ENCODE data around the gene ATAD3A.
"Not testable (repeated sequence)": the region's sequence is repeated elsewhere in the genome, so short reads cannot be mapped to it uniquely, and the experiment has no call there.

Gene ATAD3A

DNA sequence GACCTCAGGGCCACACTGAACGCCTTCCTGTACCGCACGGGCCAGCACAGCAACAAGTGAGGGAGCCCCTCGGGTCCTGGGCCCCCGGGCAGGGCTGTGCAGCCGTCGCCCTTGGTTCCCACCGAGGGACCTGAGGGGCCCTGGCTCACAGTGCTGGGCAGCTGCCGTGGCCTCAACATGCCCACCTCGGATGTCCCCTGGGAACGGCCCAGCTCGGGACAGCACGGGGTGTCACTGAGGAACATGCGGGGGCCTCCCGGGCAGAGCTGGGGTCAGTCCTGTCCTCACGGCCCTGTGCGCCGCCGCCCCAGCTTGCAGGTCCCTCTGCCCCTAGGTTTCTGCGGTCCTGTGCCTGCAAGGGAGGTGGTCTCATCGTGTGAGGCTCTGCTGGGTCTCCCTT, 14.5 kb downstream of the ATAD3A start:
- not testable (repeated sequence) for H3K4me3 ChIP-seq (ENCODE audit: low read length); H3K4me1 ChIP-seq (ENCODE audit: insufficient read depth, low read length); H3K9me3 ChIP-seq (ENCODE audit: insufficient read depth, low read depth, low read length); H3K27me3 ChIP-seq (ENCODE audit: insufficient read depth, low read length); H3K9ac ChIP-seq (ENCODE audit: low read depth, low read length); H3K27ac ChIP-seq (ENCODE audit: low read depth, low read length)
- peaks cover 48% of the 10 kb centered on the region for H3K36me3 ChIP-seq (ENCODE audit: insufficient read depth, low read length)
- WGBS = 94% methylated on average over 18 of the region's 21 CpGs

DNA sequence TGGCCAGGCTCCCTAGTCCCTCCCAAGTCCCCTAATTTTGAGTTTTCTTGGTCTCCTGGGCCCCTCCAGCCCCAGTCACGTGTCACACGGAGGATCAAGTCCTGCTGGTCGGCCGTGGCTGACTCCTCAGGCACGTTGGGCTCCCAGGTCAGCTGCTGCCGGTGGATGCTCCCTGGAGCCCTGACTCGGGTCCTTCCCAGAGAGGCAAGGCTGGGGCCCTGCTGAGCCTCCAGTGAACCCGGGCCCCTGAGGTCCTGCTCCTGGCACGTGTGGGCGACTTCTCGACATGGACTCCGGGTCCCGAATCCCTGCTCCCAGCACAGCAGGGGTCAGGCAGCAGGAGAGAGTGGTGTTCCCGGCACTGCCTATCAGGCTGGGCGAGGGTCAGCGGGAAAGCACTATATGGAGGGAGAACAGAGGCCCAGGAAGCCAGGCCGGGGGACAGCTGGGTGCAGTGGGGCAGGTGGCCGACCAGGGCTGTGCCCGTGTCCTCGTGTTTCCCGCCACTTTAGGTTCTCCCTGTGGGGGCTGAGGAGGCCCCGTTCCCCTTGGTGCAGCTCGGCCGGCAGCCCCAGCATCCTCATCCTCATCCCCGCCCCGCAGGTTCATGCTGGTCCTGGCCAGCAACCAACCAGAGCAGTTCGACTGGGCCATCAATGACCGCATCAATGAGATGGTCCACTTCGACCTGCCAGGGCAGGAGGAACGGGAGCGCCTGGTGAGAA, 15.3 kb downstream of the ATAD3A start:
- Histone ChIP-seq H3K9me3 (ENCODE audit: insufficient read depth, low read depth, low read length) (no peaks in the 10 kb centered on the region), H3K27me3 (ENCODE audit: insufficient read depth, low read length) (no peaks in the 10 kb centered on the region), H3K27ac (ENCODE audit: low read depth, low read length) (no peak overlapping the region), H3K9ac (ENCODE audit: low read depth, low read length) (no peak overlapping the region), H3K4me3 (ENCODE audit: low read length) (no peak overlapping the region), H3K4me1 (ENCODE audit: insufficient read depth, low read length) (no peaks in the 10 kb centered on the region), H3K36me3 (ENCODE audit: insufficient read depth, low read length) (peaks cover 43% of the 10 kb centered on the region)
- 97% methylated on average over 31 of the region's 31 CpGs for WGBS

DNA sequence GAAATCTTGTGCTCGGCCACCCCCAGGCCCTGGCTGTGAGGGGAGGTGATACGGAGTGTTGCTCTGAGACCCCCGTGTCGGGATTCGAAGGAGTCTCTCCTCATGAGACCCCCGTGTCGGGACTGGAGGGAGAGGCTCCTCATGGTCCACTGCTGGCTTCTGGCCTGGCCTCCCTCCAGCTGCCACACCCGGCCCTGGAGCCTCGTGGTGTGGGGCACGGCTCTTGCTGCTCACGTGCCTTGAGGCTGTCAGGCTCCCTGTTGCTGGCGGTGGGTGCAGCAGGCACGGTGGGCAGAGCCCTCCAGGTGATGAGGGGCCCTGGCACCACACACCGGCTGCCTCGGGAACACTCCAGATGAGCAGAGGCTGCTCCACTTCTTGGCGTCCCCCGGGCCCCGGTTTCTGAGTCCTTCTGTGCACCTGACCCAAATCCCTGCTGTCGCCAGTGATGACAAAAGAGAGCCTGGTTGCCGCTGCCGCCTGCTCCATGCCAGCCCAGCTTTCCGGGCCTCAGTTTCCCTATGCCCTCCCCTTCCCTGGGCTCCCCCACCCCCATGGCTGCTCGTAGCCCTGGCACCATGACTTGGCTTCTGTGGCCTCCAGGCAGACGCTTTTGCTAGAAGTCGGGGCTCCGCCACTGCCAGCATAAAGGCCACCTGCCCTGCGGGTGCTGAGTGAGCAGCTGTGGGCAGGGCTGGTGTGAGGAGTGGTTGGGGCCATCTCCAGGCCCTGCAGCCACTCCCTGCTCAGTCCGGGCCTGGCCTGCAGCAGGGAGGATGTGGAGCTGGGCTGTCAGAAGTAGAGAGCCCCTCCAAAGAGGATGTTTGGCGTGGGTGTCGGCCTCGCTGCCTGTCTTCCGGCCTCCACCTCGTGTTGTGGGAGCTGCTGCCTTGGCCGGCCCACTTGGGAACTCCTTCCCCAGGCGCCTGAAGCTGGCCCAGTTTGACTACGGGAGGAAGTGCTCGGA, 16.6 kb downstream of the ATAD3A start:
- no peak overlapping the region for H3K4me3 ChIP-seq (ENCODE audit: low read length)
- WGBS = 97% methylated on average over 34 of the region's 37 CpGs
- no peaks in the 10 kb centered on the region for H3K4me1 ChIP-seq (ENCODE audit: insufficient read depth, low read length)
- no peak overlapping the region for H3K27ac ChIP-seq (ENCODE audit: low read depth, low read length)
- no peaks in the 10 kb centered on the region for H3K9me3 ChIP-seq (ENCODE audit: insufficient read depth, low read depth, low read length)
- H3K27me3 ChIP-seq (ENCODE audit: insufficient read depth, low read length) = no peaks in the 10 kb centered on the region
- no peak overlapping the region for H3K9ac ChIP-seq (ENCODE audit: low read depth, low read length)
- peaks cover 41% of the 10 kb centered on the region for H3K36me3 ChIP-seq (ENCODE audit: insufficient read depth, low read length)

DNA sequence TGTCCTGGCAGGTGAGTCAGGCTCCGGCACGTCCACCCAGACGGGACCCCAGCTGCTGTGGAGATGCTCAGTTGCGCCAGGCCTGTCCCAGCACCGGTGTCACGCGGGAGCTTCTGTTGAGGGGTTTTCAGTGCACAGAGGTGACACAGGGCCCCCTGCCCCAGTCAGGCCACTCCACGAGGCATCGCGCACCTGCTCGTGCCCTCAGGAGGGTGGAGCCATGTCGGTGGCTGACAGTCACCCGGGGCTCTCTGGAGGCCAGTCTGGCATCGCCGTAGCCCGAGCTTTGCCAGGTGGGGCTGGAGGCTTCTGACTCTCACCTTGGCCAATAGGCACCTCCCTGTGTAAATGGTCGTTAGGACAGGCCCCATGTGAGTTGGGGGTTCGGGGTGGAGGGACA, 17.4 kb downstream of the ATAD3A start:
- Histone ChIP-seq H3K27ac (ENCODE audit: low read depth, low read length) (no peak overlapping the region), H3K4me3 (ENCODE audit: low read length) (no peak overlapping the region), H3K9me3 (ENCODE audit: insufficient read depth, low read depth, low read length) (no peaks in the 10 kb centered on the region), H3K4me1 (ENCODE audit: insufficient read depth, low read length) (no peaks in the 10 kb centered on the region), H3K27me3 (ENCODE audit: insufficient read depth, low read length) (no peaks in the 10 kb centered on the region), H3K9ac (ENCODE audit: low read depth, low read length) (no peak overlapping the region), H3K36me3 (ENCODE audit: insufficient read depth, low read length) (peaks cover 40% of the 10 kb centered on the region)
- WGBS = 96% methylated on average over 17 of the region's 18 CpGs

DNA sequence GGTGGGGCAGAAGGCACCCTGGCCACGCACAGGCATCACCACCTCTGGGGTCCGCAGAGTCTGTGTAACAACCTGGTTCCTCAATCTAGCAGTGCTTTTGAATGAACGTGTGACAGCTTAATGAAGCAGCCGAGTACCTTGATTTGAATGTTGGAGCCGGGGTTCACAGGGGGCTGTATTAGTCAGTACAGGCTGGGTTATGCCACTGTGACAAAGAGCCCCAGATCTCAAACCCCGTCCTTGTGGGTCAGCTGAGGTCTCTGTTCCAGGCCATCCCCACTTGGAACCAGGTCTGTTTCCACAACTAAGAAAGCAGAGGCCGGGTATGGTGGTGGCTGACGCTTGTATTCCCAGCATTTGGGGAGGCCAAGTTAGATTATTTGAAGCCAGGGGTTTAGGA, 18.0 kb downstream of the ATAD3A start:
- peaks cover 37% of the 10 kb centered on the region for H3K36me3 ChIP-seq (ENCODE audit: insufficient read depth, low read length)
- H3K9ac ChIP-seq (ENCODE audit: low read depth, low read length) = no peak overlapping the region
- no peak overlapping the region for H3K27ac ChIP-seq (ENCODE audit: low read depth, low read length)
- WGBS = 97% methylated on average over 8 of the region's 8 CpGs
- H3K9me3 ChIP-seq (ENCODE audit: insufficient read depth, low read depth, low read length) = no peaks in the 10 kb centered on the region
- no peaks in the 10 kb centered on the region for H3K27me3 ChIP-seq (ENCODE audit: insufficient read depth, low read length)
- no peaks in the 10 kb centered on the region for H3K4me1 ChIP-seq (ENCODE audit: insufficient read depth, low read length)
- no peak overlapping the region for H3K4me3 ChIP-seq (ENCODE audit: low read length)

DNA sequence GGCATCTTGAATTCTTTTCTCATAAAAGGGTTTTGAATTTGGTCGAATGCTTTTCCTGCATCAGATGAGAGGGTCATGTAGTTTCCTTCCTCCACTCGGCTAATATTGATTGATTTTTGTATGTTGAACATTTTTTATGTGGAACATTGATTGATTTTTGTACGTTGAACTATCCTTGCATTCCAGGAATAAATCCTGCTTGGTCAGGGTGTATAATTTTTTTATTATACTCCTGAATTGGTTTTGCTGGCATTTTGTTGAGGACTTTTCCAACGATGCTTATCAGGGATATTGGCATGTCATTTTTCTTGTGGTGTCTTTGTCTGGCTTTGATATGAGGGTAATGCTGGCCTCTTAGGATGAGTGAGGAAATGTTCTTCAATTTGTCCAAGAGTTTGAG, 20.0 kb downstream of the ATAD3A start:
- Histone ChIP-seq H3K27ac (ENCODE audit: low read depth, low read length) (no peak overlapping the region), H3K36me3 (ENCODE audit: insufficient read depth, low read length) (peaks cover 26% of the 10 kb centered on the region), H3K4me3 (ENCODE audit: low read length) (no peak overlapping the region), H3K27me3 (ENCODE audit: insufficient read depth, low read length) (no peaks in the 10 kb centered on the region), H3K9ac (ENCODE audit: low read depth, low read length) (no peak overlapping the region), H3K4me1 (ENCODE audit: insufficient read depth, low read length) (no peaks in the 10 kb centered on the region), H3K9me3 (ENCODE audit: insufficient read depth, low read depth, low read length) (no peaks in the 10 kb centered on the region)
- 92% methylated on average over 4 of the region's 4 CpGs for WGBS

DNA sequence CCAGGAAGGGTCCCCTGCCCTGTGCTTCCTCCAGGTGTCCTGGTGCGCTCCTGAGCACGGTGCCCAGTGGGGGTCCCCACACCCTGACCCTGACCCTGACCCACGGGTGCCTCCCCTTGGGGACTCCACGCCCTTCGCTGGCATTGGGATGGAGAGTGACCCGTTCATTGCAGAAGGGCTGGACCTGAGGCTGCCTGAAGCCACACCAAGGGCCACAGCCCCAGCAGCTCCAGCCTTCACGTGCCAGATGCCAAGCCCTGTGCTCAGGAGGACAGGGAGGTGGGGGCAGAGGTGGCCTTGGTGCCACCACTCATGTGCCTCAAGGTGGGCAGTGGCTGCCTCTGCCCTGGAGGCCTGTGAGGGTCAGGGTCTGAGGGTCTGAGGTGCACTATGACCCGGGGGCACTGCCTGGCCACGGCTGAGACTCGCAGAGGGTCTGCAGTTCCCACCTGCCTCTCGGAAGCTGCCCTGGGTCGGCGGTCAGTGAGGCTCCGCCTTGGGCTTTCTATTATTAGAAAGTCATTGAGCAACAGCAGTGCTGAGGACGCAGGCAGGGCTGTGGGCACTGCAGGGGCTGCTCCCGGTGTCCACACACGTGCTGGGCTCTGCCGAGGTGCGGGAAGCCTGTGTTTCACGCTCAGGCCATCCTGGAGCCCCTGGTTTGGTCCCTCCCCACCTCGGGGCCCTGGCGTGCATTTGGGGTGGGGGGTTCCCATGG, 21.4 kb downstream of the ATAD3A start:
- WGBS = 90% methylated on average over 17 of the region's 22 CpGs
- not testable (repeated sequence) for H3K27me3 ChIP-seq (ENCODE audit: insufficient read depth, low read length); H3K9me3 ChIP-seq (ENCODE audit: insufficient read depth, low read depth, low read length); H3K9ac ChIP-seq (ENCODE audit: low read depth, low read length); H3K27ac ChIP-seq (ENCODE audit: low read depth, low read length); H3K4me3 ChIP-seq (ENCODE audit: low read length); H3K4me1 ChIP-seq (ENCODE audit: insufficient read depth, low read length)
- peaks cover 21% of the 10 kb centered on the region for H3K36me3 ChIP-seq (ENCODE audit: insufficient read depth, low read length)

DNA sequence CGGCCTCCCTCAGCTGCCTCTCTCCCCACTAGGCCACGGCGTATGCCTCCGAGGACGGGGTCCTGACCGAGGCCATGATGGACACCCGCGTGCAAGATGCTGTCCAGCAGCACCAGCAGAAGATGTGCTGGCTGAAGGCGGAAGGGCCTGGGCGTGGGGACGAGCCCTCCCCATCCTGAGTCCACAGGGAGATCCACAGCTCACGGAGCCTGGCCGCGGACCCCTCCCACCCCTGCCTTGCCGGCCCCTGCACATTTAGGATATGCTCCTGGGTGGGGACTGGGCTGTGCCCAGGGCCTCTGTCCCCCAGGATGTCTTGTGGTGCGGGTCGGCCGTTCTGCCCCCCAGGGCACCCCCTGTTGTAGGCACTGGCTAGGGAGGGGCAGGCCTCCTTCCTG, 21.9 kb downstream of the ATAD3A start:
- H3K9ac ChIP-seq (ENCODE audit: low read depth, low read length); H3K4me1 ChIP-seq (ENCODE audit: insufficient read depth, low read length); H3K27me3 ChIP-seq (ENCODE audit: insufficient read depth, low read length); H3K4me3 ChIP-seq (ENCODE audit: low read length); H3K9me3 ChIP-seq (ENCODE audit: insufficient read depth, low read depth, low read length); H3K27ac ChIP-seq (ENCODE audit: low read depth, low read length): not testable (repeated sequence)
- H3K36me3 ChIP-seq (ENCODE audit: insufficient read depth, low read length) = peaks cover 16% of the 10 kb centered on the region
- 92% methylated on average over 15 of the region's 18 CpGs for whole genome bisulfite sequencing

DNA sequence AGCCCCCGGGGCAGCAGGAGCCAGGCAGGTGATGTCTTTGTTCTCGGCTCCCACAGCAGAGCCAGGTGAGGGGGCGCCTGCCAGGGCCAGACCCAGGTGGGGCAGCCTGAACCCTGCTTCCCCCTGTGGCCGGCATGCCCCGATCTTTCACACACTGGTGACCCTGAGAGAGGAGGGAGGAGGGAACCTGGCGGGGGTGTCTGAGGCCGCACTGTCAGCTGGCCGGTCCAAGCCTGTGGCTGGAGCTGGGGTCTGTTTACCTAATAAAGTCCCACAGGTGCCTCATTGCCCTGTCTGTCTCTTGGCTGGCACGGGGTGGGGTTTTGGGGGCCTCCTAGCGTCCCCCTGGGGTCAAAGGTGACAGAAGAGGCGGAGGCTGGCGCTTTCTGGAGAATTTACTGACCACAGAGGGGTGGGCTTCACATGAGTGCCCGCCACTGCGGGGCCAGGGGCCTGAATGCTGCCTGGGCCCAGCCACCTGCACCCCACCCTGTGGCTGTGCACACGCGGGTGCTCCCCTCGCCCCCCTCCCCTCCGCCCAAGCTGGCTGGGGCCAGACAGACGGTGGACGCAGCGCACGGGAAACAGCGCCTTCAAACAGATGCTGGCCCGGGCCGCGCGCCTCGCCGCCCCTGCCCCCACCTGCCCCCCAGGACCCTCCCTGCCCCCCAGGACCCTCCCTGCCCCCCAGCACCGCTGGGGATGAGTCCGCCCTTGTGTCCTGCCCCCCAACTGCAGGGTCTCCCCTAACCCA, 22.6 kb downstream of the ATAD3A start:
- 94% methylated on average over 28 of the region's 31 CpGs for WGBS
- Histone ChIP-seq H3K4me3 (ENCODE audit: low read length) (no peak overlapping the region), H3K27ac (ENCODE audit: low read depth, low read length) (no peak overlapping the region), H3K27me3 (ENCODE audit: insufficient read depth, low read length) (no peaks in the 10 kb centered on the region), H3K9ac (ENCODE audit: low read depth, low read length) (no peak overlapping the region), H3K4me1 (ENCODE audit: insufficient read depth, low read length) (no peaks in the 10 kb centered on the region), H3K36me3 (ENCODE audit: insufficient read depth, low read length) (peaks cover 10% of the 10 kb centered on the region), H3K9me3 (ENCODE audit: insufficient read depth, low read depth, low read length) (no peaks in the 10 kb centered on the region)

DNA sequence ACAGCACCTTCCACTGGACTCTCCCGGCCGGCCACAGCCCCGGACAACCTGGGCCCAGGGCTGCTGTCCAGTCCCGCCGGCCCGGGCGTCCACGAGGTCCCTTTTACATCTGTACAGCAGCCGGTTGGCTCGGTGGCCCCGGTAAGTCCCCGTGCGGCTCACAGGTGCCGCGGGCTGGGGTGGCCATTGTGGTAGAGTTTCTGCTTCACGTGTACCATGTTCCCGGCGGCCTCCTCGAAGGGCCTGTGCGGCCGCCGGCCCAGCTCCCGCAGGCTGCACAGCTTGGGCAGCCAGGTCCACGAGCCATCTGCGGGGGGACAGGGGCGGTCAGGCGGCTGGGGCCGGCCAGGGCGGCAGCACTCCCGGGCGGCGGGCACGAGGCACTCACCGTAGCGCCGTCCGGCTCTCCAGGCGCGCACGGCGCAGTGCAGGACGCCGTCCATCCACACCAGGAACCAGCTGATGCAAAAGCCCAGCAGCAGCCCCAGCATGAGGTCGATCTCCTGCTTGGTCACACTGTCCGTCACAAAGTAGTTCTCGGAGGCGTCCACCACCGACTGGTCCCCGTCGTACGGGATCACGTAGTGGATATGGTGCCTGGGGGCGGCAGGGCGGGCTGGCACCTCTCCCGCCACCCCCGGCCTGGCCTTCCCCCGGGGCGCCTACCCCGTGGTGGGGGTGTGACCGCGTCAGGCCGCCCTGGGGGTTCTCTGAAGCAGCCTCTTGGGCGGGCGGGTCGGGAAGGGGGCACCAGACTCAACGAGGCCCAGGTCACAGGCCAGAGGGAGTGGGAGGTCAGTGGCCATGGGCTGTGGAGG, 23.4 kb downstream of the ATAD3A start:
- Histone ChIP-seq H3K27ac (ENCODE audit: low read depth, low read length) (no peak overlapping the region), H3K9ac (ENCODE audit: low read depth, low read length) (no peak overlapping the region), H3K27me3 (ENCODE audit: insufficient read depth, low read length) (no peaks in the 10 kb centered on the region), H3K4me1 (ENCODE audit: insufficient read depth, low read length) (no peaks in the 10 kb centered on the region), H3K36me3 (ENCODE audit: insufficient read depth, low read length) (peaks cover 5% of the 10 kb centered on the region; the same call in 1 of the 2 replicates), H3K9me3 (ENCODE audit: insufficient read depth, low read depth, low read length) (no peaks in the 10 kb centered on the region), H3K4me3 (ENCODE audit: low read length) (no peak overlapping the region)
- WGBS = 95% methylated on average over 66 of the region's 66 CpGs

All from HUES64 (cell line).